IPS-18c (cell line): Measurements from ENCODE around the gene PIK3R1.

Experiments
- H3K4me3 ChIP-seq: 2 replicates; pipeline ENCODE4 v1.7.0; 2013; ENCODE audit warnings: low read depth, mild to moderate bottlenecking, low read length, moderate library complexity; ENCODE audit not compliant: insufficient read depth
- H3K9me3 ChIP-seq: one replicate; pipeline ENCODE4 v1.6.1; 2013; ENCODE audit warnings: mild to moderate bottlenecking, low read length, moderate library complexity; ENCODE audit not compliant: control insufficient read depth, insufficient read depth

PIK3R1 gene

DNA sequence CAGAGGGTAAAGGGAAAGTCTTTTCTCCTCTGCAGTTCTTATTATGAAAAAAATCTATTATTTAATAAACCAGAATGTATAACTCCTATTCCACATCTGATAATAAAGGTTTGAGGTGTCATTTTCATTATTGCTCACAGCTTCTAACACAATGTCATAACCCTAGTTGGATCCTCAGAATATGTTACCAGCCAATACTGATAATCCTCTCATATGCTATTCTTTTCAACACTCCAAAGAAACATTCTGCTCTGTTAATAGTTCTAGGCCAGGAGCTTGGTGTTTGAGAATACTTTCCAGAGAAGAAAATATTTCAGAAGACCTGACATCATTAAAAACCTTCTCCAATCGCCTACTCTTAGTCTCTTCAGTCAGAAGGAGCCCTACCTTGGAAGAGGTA lies 127.1 kb downstream of the PIK3R1 start:
- Histone ChIP-seq H3K9me3 (no peaks in the 10 kb centered on the region), H3K4me3 (no peak overlapping the region)

DNA sequence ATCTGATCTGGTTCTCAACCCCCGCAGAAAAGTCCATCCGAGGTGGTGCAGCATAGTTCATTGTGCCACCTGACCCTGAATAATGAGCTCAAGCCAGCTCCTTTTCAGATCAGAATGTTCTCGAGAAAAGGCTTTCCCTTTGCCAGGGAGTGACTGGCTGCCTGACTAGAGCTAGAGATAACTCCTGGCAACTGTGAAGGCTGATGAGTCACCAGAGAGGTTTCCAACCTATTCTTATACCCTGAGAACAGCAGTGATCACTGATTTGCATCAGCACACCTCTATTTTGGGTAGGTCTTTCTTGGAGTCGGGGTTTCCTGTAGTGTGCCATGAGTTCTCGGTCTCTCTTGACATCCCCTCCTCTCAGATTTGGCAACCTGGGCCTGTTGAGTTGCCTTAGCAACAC lies 127.9 kb downstream of the PIK3R1 start:
- H3K4me3 ChIP-seq = no peak overlapping the region
- no peaks in the 10 kb centered on the region for H3K9me3 ChIP-seq

DNA sequence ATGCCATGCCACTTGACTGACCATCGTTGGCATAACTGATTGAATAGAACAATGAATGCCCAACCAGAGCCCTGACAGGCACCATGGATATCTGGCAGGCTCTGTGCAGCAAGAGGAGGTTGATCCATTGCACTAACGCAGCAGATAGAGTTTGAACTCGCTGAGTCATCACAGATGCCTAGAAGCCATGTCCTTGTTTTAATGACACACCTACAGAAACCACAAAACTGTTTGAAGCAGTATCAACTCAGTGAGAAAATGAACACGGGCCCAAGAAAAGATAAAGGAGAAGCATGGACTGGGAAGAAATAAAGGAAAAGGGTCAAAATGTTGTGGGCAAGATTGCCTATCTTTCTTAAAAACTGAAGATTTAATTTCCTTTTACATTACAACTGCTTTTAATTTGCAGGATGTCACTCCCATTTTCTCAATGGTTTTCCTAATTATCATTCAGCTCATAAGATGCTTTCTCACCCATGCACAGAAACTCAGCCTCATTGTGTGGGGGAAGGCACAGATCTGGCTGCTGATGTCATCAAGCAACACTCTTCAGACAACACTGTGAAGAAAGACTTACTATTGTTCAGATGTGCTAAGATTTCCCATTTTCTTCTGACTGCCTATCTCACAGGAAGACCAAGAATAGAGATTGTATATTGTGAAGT lies 129.0 kb downstream of the PIK3R1 start:
- Histone ChIP-seq H3K9me3 (peaks cover 2% of the 10 kb centered on the region), H3K4me3 (no peak overlapping the region)

DNA sequence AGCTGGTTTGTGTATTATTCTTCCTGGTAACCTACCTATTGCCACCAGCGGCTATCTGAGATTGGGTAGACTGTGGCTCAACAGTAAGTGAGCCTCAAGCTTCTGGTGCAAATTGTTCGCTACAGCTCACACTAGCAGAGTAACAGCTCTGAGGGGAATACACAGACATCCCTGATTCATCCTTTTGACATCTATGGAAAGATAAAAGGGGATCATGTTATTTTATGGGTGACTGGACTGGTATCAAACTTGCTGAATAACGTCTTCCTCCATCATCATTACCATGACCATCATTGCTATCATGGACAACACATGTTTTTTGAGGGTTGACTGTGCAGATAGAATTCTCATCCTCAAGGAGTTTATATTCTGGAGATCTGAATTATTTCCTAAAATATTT lies 129.6 kb downstream of the PIK3R1 start:
- Histone ChIP-seq H3K9me3 (peaks cover 2% of the 10 kb centered on the region), H3K4me3 (no peak overlapping the region)

GRCh38 chr5:68345582-68345981 lies 130.0 kb downstream of the PIK3R1 start:
- peaks cover 2% of the 10 kb centered on the region for H3K9me3 ChIP-seq
- no peak overlapping the region for H3K4me3 ChIP-seq

GRCh38 chr5:68347536-68347935 lies 132.0 kb downstream of the PIK3R1 start:
- no peak overlapping the region for H3K4me3 ChIP-seq
- H3K9me3 ChIP-seq = peaks cover 2% of the 10 kb centered on the region

- H3K4me3 ChIP-seq = no peak overlapping the region
- peaks cover 2% of the 10 kb centered on the region for H3K9me3 ChIP-seq
These were observed 133.1 kb downstream of the PIK3R1 start for GRCh38 chr5:68348447-68349222.

GRCh38 chr5:68350176-68350575 lies 134.6 kb downstream of the PIK3R1 start:
- Histone ChIP-seq H3K4me3 (no peak overlapping the region), H3K9me3 (peaks cover 2% of the 10 kb centered on the region)
